HepG2 (cell line): ENCODE data around the gene CATSPERB. TPM values are rescaled to one million over a fixed set of nuclear protein-coding genes. Genes with fewer than 3 reads are reported as not detected.

Source experiments
- ATAC-seq: fragments of 200-7000 bp; cut with Tn5 transposase; 3 replicates; pipeline ENCODE4 v1.9.1; 2020; ENCODE audit warnings: mild to moderate bottlenecking, moderate library complexity
- BruUV-seq: library from RNA; stranded (reverse); fragments of 400-500 nt; replicated peaks from 2 replicates; lab custom pipeline; 2021; lab: Mats Ljungman, UMichigan
- CTCF ChIA-PET: fragments of 300-600 bp; formaldehyde crosslinking; extraction: SDS; loops from one replicate; lab custom pipeline; 2021; ENCODE audit warnings: low total read pairs, inconsistent platforms, low intra/inter-chr PET ratio; lab: Yijun Ruan, JAX
- POLR2A ChIA-PET: fragments of 350-600 bp; sonication (Branson Sonifier 250); formaldehyde crosslinking; loops from one replicate; lab custom pipeline; 2020; ENCODE audit warnings: antibody characterized with exemption, inconsistent platforms; lab: Yijun Ruan, JAX
- DNase-seq: peaks from one replicate; pipeline ENCODE4 v3.0.0-alpha.2; 2015; ENCODE audit warnings: low spot score
- FAIRE-seq: peaks from 3 replicates; lab custom pipeline; 2011; peaks lifted over from hg19 to GRCh38; lab: Jason Lieb, UNC
- H2AFZ ChIP-seq: one replicate; pipeline ENCODE4 v1.6.1; 2011; ENCODE audit warnings: low read length, inconsistent platforms
- H3K27ac ChIP-seq: fragments of 300-600 bp; 3 replicates; pipeline ENCODE4 v1.8.0; 2011; ENCODE audit warnings: mixed run types, mild to moderate bottlenecking, mixed read lengths, low read length, inconsistent platforms; ENCODE audit not compliant: insufficient read depth; ENCODE audit errors: extremely low read length
- H3K27me3 ChIP-seq, 2 experiments: fragments of 200-600 bp in 1 of 2; 2 replicates in 1 of 2; 3 replicates in 1 of 2; pipeline versions ENCODE4 v1.6.0 to v1.8.0; 2011; ENCODE audit warnings: low read length in 2 of 2, mild to moderate bottlenecking in 2 of 2, moderate library complexity in 2 of 2, inconsistent platforms in 1 of 2; ENCODE audit not compliant: insufficient read depth in 2 of 2, control insufficient read depth in 1 of 2
- H3K36me3 ChIP-seq, 2 experiments: fragments of 200-600 bp in 1 of 2; replicated peaks in 1 of 2; 2 replicates in 1 of 2; 3 replicates in 1 of 2; pipeline versions ENCODE4 v1.5.1 to v1.8.0; 2011; ENCODE audit warnings: low read length in 2 of 2, inconsistent platforms in 1 of 2; ENCODE audit not compliant: insufficient read depth in 2 of 2, control insufficient read depth in 1 of 2
- H3K4me1 ChIP-seq: 2 replicates; pipeline ENCODE4 v1.5.1; 2012; ENCODE audit warnings: low read length, inconsistent platforms; ENCODE audit not compliant: insufficient read depth
- H3K4me2 ChIP-seq: 2 replicates; pipeline ENCODE4 v1.6.0; 2011; ENCODE audit warnings: low read depth, low read length, inconsistent platforms
- H3K4me3 ChIP-seq, 3 experiments: fragments of 200-600 bp in 1 of 3; sonication (generic), shearing (Covaris generic) in 1 of 3; replicated peaks in 1 of 3; 2 replicates each; pipeline ENCODE4 v1.5.1; 2011 to 2016; ENCODE audit warnings: low read length in 3 of 3, inconsistent platforms in 2 of 3, low read depth in 2 of 3, mild to moderate bottlenecking in 2 of 3, control low read depth in 1 of 3, mixed read lengths in 1 of 3; ENCODE audit not compliant: insufficient read depth in 1 of 3
- H3K79me2 ChIP-seq: one replicate; pipeline ENCODE4 v1.6.1; 2011; ENCODE audit warnings: low read length, inconsistent platforms; ENCODE audit not compliant: insufficient read depth
- H3K9ac ChIP-seq: 2 replicates; pipeline ENCODE4 v1.6.0; 2011; ENCODE audit warnings: mild to moderate bottlenecking, low read depth, low read length, inconsistent platforms; ENCODE audit not compliant: insufficient read depth
- H3K9me3 ChIP-seq: 2 replicates; pipeline ENCODE4 v1.5.1; 2012; ENCODE audit warnings: mild to moderate bottlenecking, low read length
- H4K20me1 ChIP-seq: 2 replicates; pipeline ENCODE4 v1.6.0; 2011; ENCODE audit warnings: inconsistent platforms, mild to moderate bottlenecking, low read length, moderate library complexity; ENCODE audit not compliant: insufficient read depth
- EZH2 ChIP-seq: conservative IDR thresholded peaks from 2 replicates; pipeline ENCODE4 v1.6.1; 2012; ENCODE audit warnings: mild to moderate bottlenecking, low read depth, low read length, moderate library complexity
- ZNF20 ChIP-seq: sonication (generic); formaldehyde crosslinking; IDR thresholded peaks from 2 replicates; pipeline ENCODE4 v1.4.0; 2020; ENCODE audit warnings: mild to moderate bottlenecking, moderate library complexity, missing genetic modification reagents
- ZNF615 ChIP-seq: sonication (generic); formaldehyde crosslinking; IDR thresholded peaks from 2 replicates; pipeline ENCODE4 v1.5.0; 2020; ENCODE audit warnings: mild to moderate bottlenecking, missing genetic modification reagents, borderline replicate concordance
- in situ Hi-C: cut with HindIII; loops from 2 replicates; pipeline ENCODE4 v1.10.0; 2017; ENCODE audit warnings: low pct_unique_long_range_greater_than_20kb; ENCODE audit not compliant: extremely low pct_ligation_motif_present
- intact Hi-C: fragments of 100-400 bp; cut with micrococcal nuclease; formaldehyde crosslinking; loops from one replicate; pipeline ENCODE4 v1.10.0; 2022; ENCODE audit not compliant: unreplicated experiment
- polyA plus RNA-seq, 8 experiments: library from polyadenylated mRNA; depleted of rRNA in 3 of 8; stranded (reverse) in 7 of 8; unstranded in 1 of 8; fragments of >200 nt; fragmentation: Illumina TruSeq in 4 of 8; extraction: Trizol in 4 of 8; gene quantifications; 2 replicates each; pipeline versions ENCODE4 v1.2.1 to v1.2.3, GENCODE V29; 2011 to 2016; ENCODE audit warnings: low read depth in 4 of 8, missing spikeins in 1 of 8, mixed read lengths in 1 of 8; ENCODE audit not compliant: insufficient read depth in 1 of 8
- total RNA-seq, 5 experiments: library from RNA; depleted of rRNA; stranded (reverse); fragments of >200 nt; fragmentation: Illumina TruSeq; extraction: Trizol; gene quantifications; 2 replicates each; pipeline ENCODE4 v1.2.3, GENCODE V29; 2016; ENCODE audit warnings: low read depth in 1 of 5
- TF ChIP-seq, protein P1 (sequence below): sonication (generic); formaldehyde crosslinking; IDR thresholded peaks from 2 replicates; pipeline ENCODE4 v1.5.0; 2020; ENCODE audit warnings: mild to moderate bottlenecking, missing genetic modification reagents

The CATSPERB gene
- total and polyA plus RNA-seq, 2 of the 13 experiments (the other 11 are each of a cell fraction or from before 2014, with no cell fraction given), result not detected

- TF ChIP-seq, protein P1, sequence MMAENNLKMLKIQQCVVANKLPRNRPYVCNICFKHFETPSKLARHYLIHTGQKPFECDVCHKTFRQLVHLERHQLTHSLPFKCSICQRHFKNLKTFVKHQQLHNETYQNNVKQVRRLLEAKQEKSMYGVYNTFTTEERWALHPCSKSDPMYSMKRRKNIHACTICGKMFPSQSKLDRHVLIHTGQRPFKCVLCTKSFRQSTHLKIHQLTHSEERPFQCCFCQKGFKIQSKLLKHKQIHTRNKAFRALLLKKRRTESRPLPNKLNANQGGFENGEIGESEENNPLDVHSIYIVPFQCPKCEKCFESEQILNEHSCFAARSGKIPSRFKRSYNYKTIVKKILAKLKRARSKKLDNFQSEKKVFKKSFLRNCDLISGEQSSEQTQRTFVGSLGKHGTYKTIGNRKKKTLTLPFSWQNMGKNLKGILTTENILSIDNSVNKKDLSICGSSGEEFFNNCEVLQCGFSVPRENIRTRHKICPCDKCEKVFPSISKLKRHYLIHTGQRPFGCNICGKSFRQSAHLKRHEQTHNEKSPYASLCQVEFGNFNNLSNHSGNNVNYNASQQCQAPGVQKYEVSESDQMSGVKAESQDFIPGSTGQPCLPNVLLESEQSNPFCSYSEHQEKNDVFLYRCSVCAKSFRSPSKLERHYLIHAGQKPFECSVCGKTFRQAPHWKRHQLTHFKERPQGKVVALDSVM, result peak; percentile 79
- TF ChIP-seq ZNF20 (CRISPR knock-in tag), result no peak
Observed at GRCh38 chr14:91573894-91574837, 157.7 kb downstream of the CATSPERB start (continued).

- no peaks in the 10 kb centered on the region for H3K36me3 ChIP-seq
- FAIRE-seq, result no peak
- ChIA-PET CTCF (no interaction called here), POLR2A (no interaction called here)
- H4K20me1 ChIP-seq, result no peaks in the 10 kb centered on the region
- in situ Hi-C loops (no loop called here), intact Hi-C loops (no loop called here)
- DNase-seq, result no peak
- no peak overlapping the region for H3K9ac ChIP-seq
- peak overlapping the region in 1 of 3 experiments; percentile 68; a peak in 1 of 6 replicates for H3K4me3 ChIP-seq
- no peak for ATAC-seq
- TF ChIP-seq EZH2 (0 out of 2 replicates have a peak, but pooled peaks have one; percentile 24), ZNF615 (no peak)
- no TSS peak for BruUV-seq
- H3K4me1 ChIP-seq, result peaks cover 23% of the 10 kb centered on the region
- peaks cover 0 to 33% of the 10 kb centered on the region in 2 experiments; a peak in 3 of 5 replicates for H3K27me3 ChIP-seq
- H3K9me3 ChIP-seq, result no peaks in the 10 kb centered on the region
- H3K27ac ChIP-seq, result no peak overlapping the region
- H2AFZ ChIP-seq, result no peak overlapping the region
- H3K79me2 ChIP-seq, result no peaks in the 10 kb centered on the region
- peak overlapping the region; percentile 92 for H3K4me2 ChIP-seq
Observed at GRCh38 chr14:91573528-91573893, 158.4 kb downstream of the CATSPERB start.
